GM18873 (cell line): ENCODE measurements around the gene CGGBP1.
"Not testable (repeated sequence)": the region's sequence is repeated elsewhere in the genome, so short reads cannot be mapped to it uniquely, and the experiment has no call there.

Experiments
- ATAC-seq: cut with Tn5 transposase; IDR thresholded peaks from one replicate; pipeline ENCODE4 v1.9.1; 2021; ENCODE audit warnings: mild to moderate bottlenecking, moderate library complexity, moderate number of reproducible peaks; ENCODE audit not compliant: unreplicated experiment, low FRiP score

CGGBP1 gene

DNA sequence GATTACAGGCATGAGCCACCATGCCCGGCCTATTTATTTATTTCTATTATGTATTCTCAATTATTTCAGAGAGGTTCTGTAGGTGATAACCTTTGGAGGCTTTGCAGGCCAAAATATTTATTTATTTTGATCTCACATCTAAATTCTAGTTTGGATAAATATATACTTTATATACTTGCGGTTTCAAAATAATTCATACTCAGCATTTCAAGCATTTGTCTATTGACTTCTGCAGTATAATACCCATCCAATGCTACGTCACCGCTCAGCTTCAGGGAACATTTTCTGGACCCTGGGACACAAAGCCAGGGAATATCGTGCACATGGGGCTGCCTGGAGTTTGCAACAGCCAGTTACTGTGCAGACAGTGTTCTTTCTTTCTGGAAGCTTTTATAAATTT lies 22.6 kb downstream of the CGGBP1 start:
- ATAC-seq, result no peak

DNA sequence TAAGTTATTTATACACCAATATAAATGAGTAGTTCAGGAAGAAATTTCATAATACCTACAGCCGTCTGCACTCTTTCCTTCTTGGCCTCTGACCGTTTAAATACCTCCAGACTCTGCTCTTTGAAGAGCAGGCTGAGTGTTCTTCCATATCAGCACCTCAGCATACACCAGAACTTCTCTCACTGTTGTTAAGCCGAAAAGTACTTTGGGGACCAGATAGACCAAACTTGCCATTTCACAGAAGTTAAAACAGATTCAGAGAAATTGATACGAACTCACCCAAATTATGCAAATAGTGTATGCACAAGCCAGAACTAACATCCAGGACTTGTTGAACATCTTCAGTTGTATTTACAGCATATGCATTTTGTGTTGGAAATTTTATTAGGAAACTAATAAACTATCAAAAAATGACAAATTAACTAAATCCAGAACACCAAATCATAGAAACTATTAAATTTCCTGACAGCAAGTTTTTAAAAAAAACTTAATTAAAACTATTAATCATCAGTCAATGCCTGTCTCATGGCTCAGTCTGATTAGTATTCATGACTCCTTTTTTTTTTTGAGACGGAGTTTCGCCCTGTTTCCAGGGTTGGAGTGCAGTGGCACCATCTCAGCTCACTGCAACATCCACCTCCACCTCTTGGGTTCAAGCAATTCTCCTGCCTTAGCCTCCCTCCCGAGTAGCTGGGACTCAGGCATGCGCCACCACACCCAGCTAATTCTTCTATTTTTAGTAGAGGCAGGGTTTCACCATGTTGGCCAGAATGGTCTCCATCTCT lies 24.1 kb downstream of the CGGBP1 start:
- no peak for ATAC-seq

DNA sequence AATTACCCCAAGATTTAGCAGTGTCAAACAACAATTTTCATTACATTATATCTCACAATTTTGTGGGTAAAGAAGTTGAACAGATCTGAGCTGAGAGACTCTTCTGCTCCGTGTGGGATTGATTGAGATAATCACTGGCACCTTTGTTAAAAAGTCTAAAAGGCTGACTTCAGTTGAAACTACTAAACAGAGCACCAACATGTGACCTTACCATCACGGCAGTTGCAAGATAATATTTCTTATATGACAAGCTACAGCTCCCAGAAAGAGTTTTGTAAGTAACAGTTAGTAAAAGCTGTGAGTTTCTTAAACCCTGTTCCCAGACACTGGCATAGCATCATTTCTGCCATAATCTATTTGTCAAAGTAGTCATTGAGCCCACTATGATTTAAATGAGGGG lies 25.0 kb downstream of the CGGBP1 start:
- no peak for ATAC-seq

DNA sequence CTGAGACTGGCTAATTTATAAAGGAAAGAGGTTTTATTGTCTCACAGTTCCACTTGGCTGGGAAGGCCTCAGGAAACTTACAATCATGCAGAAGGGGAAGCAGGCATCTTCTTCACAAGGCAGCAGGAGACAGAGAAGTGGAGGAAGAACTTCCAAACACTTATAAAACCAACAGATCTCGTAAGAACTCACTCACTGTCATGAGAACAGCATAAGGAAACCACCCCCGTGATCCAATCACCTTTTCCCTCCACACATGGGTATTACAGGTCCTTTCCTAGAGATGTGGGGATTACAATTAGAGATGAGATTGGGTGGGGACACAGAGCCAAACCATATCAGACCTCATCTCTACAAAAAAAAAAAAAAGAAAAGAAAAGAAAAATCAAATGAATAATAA lies 25.7 kb downstream of the CGGBP1 start:
- ATAC-seq, result no peak

DNA sequence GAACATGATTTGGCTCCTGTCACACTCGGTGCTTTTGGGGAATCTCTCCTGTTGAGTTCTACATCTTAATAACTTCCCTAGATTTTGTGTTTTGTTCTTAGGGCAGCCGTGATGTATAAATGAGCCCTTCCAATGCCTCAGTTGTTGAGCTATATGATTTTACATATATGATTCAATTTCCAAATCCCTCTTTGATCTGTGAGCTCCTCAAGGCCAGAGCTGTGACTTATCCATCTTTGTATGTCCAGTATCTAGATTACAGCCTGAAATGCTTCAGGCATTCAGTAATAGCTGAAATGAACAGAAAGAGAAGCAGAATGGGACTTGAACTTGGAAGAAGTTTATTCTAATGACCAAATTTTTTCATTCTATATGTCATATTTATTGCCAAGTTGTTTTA lies 26.6 kb downstream of the CGGBP1 start:
- no peak for ATAC-seq

DNA sequence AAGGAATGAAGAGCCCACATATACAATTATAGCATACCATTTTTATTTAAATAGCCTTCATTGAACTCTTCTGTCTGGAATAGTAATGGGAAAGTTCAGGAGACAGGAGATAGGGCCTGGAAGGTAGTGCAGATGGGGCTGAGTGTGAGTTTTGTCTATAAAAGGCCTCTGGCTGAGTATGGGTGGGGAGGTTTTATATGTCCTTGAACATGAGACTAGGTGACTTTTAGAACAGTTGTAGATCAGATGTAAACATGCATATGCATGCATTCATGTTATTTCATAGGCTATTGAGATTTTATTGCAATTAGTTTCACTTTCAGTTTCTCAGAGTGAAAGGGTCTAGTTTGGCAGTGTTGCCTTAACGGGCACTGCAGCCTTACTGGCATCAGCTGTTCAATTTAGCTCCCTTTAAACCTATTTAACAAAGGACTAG lies 27.1 kb downstream of the CGGBP1 start:
- ATAC-seq, result peak; percentile 85

DNA sequence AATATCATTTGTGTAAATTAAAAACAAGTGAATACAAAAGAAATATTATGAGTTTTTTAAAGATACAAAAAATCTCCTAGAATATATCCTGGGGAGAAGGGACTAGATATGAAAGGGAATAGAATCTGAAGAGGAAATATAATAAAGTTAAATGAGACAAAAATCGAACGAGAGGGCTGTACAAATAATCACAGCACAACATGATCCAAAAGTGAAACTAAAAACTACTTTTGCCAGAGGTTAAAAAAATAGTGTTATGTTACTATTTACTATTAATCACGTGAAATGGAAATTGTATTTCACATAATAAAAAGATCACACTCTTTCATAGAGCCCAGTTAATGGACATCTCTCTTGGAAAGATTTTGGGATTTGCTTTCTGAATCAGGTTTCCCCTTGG lies 28.6 kb downstream of the CGGBP1 start:
- ATAC-seq, result no peak

DNA sequence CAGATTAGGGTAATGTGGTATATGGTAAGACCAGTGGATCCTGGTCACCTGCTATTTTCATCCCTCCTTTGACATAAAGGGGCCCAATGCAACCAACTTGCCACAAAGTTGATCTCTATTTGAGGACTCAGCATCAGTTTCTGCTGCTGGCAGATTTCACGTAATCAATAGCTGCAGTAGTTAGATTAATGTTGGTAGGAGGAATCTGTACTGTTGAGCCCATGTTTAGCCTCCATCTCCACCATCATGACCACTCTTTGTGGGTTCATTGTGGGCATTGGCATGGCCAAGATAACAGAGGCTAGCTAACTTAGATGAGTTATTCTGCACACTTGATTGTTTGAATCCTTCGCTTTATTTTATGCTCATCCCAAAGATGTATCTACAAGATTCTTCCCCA lies 29.9 kb downstream of the CGGBP1 start:
- no peak for ATAC-seq

DNA sequence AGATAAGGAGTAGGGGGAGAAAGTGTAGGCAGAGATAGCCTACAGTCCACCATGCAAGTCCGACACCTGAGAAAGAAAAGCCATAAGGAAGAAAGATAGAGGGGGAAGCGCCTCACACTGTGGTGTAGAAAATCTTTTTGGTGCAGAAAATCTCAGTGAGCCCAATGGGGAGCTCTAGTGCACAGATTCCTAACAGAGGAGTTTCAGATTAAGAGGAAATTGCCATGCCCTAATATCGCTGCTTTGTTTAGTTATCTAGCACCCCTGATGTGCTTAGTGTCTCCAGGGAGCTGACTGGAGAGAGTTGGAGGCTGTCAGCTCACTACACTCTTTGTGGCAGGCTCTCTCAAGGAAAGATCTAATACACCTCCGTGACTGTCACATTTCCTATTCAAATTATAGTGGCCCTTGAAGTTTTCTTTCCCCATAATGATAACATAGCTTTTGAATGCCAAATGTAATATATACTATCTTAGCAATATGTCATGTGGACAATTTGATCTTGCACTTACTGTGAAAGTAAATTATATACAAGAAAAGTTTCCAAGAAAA lies 33.7 kb downstream of the CGGBP1 start:
- no peak for ATAC-seq

DNA sequence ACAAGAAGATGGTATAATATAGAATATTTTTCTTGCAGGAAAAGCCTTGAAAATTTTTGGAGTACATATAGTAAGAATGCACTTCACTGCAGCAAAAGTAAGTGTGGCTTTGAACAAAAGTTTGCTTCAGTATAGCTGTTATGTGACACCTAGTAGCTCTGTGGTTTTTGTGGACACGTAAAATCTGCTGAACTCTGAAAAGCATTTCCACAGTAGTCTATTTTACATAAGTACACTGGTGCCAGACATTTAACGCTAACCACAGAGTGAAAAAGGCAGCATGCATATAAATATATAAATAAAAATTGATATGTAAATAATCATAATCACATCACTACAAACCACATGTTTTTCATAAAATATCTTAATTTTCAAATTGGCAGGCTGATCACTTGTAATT lies 39.8 kb downstream of the CGGBP1 start:
- peak; percentile 82 for ATAC-seq

DNA sequence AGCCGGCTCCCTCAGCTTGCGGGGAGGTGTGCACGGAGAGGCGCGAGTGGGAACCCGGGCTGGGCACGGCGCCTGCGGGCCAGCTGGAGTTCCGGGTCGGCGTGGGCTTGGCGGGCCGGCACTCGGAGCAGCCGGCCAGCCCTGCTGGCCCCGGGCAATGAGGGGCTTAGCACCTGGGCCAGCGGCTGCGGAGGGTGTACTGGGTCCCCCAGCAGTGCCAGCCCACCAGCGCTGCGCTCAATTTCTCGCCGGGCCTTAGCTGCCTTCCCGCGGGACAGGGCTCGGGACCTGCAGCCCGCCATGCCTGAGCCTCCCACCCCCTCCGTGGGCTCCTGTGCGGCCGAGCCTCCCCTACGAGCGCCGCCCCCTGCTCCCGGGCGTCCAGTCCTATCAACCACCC lies 43.1 kb downstream of the CGGBP1 start:
- not testable (repeated sequence) for ATAC-seq

DNA sequence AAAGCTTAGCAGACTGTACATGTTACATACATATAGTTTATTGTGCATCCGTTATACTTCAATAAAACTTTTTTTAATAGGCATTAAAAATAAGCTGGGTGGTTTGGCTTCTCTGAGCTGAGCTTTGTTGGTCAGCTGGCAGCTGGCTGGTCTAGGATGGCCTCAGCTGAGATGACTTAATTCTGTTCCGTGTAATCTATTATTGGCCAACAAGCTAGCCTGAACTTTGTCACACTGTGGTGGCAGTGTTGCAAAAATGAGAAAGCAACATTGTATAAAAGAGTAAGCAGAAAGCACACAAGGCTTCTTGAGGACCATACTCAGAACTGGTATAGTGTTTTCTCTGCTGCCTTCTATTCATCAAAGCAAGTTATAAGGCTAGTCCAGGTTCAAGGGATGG lies 45.2 kb downstream of the CGGBP1 start:
- no peak for ATAC-seq

DNA sequence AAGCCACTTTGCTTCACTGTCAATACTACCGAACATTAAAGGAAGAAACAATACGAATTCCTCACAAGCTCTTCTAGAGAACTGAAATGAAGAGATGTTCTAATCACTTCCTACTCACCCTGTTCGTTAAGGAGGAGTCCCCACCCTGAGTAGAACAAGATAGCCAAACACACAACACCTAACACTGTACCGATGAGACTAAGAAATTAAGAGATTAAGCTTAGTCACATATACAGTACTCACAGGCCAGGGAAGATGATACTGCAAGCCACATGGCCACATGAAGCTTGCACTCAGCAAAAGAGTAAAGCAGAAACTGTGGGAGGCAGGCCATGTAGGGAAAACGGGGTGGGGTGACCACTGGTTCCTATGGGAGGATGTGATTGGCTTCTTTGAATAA lies 48.0 kb downstream of the CGGBP1 start:
- no peak for ATAC-seq

DNA sequence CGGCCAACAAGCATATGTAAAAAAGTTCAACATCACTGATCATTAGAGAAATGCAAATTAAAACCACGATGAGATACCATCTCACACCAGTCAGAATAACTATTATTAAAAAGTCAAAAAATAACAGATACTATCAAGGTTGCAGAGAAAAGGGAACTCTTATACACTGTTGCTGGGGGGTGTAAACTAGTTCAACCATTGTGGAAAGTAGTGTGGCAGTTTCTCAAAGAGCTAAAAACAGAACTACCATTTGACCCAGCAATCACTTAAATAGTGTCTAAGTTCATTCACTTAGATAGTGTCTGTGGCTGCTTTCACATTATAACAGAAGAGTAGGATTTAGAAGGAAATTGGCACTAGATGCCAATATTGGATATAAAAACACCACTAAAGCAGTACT lies 49.7 kb downstream of the CGGBP1 start:
- no peak for ATAC-seq

DNA sequence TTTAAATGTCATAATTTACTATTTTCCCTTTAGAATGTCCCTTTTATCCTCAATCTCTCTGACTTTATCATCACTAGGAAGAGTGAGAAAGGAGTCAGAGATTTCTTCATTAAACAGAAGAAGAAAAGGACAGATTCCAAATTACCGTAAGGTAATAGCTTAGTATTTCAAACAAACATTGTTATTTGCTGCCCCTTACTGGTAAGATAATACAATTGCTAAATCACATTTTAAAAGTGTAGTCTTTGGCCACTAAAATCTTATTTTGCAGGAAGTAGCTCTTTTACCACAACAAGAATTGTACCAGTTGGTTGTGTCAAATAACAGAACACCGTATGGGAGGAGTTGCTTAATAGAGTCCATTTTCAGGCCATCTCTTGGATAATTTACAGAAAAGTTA lies 53.7 kb downstream of the CGGBP1 start:
- ATAC-seq, result no peak

DNA sequence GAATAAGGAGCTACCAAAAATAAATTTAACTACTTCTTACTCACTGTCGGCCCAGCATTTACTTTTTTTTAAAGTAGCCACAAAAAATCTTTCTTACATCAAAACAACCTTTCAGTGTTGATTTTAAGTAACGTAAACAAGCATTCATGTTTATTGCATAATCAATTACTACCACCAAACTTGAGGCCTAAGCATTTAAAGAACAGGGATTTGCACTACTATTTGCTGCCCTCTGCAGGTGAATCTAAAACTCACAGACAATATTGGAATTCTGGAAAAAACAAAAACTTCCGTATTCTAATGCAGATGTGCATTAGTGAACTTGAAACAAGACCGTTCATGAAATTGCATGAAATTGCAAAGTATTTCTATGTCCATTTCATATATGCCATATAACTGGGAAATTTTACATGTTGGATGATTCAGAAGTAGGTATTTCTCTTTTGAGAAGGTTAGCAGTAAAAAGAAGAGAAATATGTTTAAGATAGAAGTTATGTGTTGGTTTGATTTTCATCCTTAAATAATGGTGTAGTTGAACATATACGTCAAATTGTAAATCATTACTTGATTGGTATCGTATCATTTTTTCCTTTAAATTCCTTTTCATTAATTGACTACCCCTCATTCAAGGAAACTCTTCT lies 55.6 kb downstream of the CGGBP1 start:
- ATAC-seq, result no peak

DNA sequence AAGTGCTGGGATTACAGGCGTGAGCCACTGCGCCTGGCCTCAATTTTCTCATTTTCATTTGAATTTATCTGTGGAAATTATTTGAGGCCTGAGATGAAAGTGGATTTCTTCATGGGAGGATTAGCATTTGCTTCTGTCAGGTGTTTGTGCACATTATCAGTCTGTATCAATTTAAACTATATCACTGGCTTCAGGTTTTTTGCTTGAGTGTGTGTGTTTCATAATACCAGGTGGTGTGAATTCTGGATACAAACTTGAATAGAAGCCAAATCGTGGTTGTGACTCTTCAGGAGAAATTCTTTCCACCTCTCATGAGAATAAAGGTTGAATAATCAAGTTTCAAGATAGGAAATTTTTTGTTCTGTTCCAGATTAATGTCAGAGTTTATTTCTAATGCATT lies 56.4 kb downstream of the CGGBP1 start:
- no peak for ATAC-seq
